Measurements from ENCODE around the gene RPL28.

RPL28 gene

GRCh38 chr19:55451965-55452748, 66.4 kb downstream of the RPL28 start:
- DNase-seq = peak; percentile 45
